GM21526 (cell line): Measurements from ENCODE around the gene MYO5B.

Experiments used
- ATAC-seq: cut with Tn5 transposase; IDR thresholded peaks from one replicate; pipeline ENCODE4 v1.9.1; 2021; ENCODE audit warnings: moderate library complexity; ENCODE audit not compliant: unreplicated experiment, low FRiP score

The MYO5B gene

DNA sequence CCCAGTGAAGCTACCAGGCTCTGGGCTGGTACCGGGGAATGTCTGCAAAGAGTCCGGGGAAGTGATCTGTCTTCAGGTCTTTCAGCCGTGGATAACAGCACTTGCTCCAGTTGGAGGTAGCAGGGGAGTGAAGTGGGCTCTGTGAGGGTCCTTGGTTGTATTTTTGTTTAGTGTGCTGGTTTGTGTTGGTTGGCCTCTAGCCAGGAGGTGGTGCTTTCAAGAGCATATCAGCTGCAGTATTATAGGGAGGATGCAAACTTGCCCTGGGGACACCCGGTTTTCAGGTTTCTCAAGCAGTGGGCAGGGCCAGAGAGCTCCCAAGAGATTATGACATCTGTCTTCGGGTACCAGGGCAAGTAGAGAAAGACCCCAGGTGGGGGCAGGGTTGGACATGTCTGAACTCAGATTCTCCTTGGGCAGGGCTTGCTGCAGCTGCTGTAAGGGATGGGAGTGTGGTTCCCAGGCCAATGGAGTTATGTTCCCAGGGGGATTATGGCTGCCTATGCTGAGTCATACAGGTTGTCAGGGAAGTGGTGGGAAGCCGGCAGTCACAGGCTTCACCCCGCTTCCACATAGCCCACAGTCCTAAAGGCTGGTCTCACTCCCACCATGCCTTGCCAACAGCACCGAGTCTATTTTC, 416.0 kb downstream of the MYO5B start:
- ATAC-seq: no peak
